ENCODE measurements around the gene PSME2. TPM values are rescaled to one million over a fixed set of nuclear protein-coding genes. Genes with fewer than 3 reads are reported as not detected.

PSME2 gene
- total RNA-seq, 1 experiment from 2014 or later = 210 TPM

Small RNAs within 50 kb of the gene (small RNA-seq; reads per million reads assigned to genes)
- gene AL136295.4 (not detected), gene IPO4 (not detected), gene IRF9 (not detected), gene RNA5SP383 (13.5 reads per million, percentile 90 among the genes with 10 or more reads in this experiment)

Other genes with a start within 250 kb of the PSME2 start
- gene DHRS4, start 192.8 kb downstream of the PSME2 start, total RNA-seq (2014; rRNA removed; shearing (Covaris generic)) = 40.2 and 48.0 TPM in 2 replicates
- gene DHRS4L2, start 157.7 kb downstream of the PSME2 start, total RNA-seq (2014; rRNA removed; shearing (Covaris generic)) = 20.4 and 23.5 TPM in 2 replicates
- 0.34 and 0.41 TPM in 2 replicates for gene CARMIL3, start 94.6 kb downstream of the PSME2 start, total RNA-seq (2014; rRNA removed; shearing (Covaris generic))
- gene CPNE6, start 75.0 kb downstream of the PSME2 start, total RNA-seq (2014; rRNA removed; shearing (Covaris generic)) = not detected in 2 replicates
- gene PCK2, start 52.3 kb downstream of the PSME2 start, total RNA-seq (2014; rRNA removed; shearing (Covaris generic)) = 50.4 and 54.3 TPM in 2 replicates
- gene DCAF11, start 31.8 kb downstream of the PSME2 start, total RNA-seq (2014; rRNA removed; shearing (Covaris generic)) = 53.4 and 55.0 TPM in 2 replicates
- 0.94 and 2.0 TPM in 2 replicates for gene NRL, start 31.7 kb downstream of the PSME2 start, total RNA-seq (2014; rRNA removed; shearing (Covaris generic))
- gene FITM1, start 16.0 kb downstream of the PSME2 start, total RNA-seq (2014; rRNA removed; shearing (Covaris generic)) = 0.37 TPM in 1 of 2 replicates, not detected in the other
- 156 and 194 TPM in 2 replicates for gene PSME1, start 10.4 kb downstream of the PSME2 start, total RNA-seq (2014; rRNA removed; shearing (Covaris generic))
- gene EMC9, start 5.0 kb downstream of the PSME2 start, total RNA-seq (2014; rRNA removed; shearing (Covaris generic)) = 23.3 and 33.3 TPM in 2 replicates
- gene RNF31, start 888 bp upstream of the PSME2 start, total RNA-seq (2014; rRNA removed; shearing (Covaris generic)) = 66.8 and 79.3 TPM in 2 replicates
- 9.2 and 18.5 TPM in 2 replicates for gene IRF9, start 14.7 kb upstream of the PSME2 start, total RNA-seq (2014; rRNA removed; shearing (Covaris generic))
- 1.2 and 3.3 TPM in 2 replicates for gene REC8, start 25.5 kb upstream of the PSME2 start, total RNA-seq (2014; rRNA removed; shearing (Covaris generic))
- 129 and 134 TPM in 2 replicates for gene IPO4, start 42.2 kb upstream of the PSME2 start, total RNA-seq (2014; rRNA removed; shearing (Covaris generic))
- 35.1 and 37.9 TPM in 2 replicates for gene TM9SF1, start 48.8 kb upstream of the PSME2 start, total RNA-seq (2014; rRNA removed; shearing (Covaris generic))
- not detected in 2 replicates for gene TSSK4, start 59.1 kb upstream of the PSME2 start, total RNA-seq (2014; rRNA removed; shearing (Covaris generic))
- 40.5 and 45.6 TPM in 2 replicates for gene CHMP4A, start 66.9 kb upstream of the PSME2 start, total RNA-seq (2014; rRNA removed; shearing (Covaris generic))
- 13.8 and 20.6 TPM in 2 replicates for gene MDP1, start 69.5 kb upstream of the PSME2 start, total RNA-seq (2014; rRNA removed; shearing (Covaris generic))
- 247 and 277 TPM in 2 replicates for gene NEDD8, start 85.8 kb upstream of the PSME2 start, total RNA-seq (2014; rRNA removed; shearing (Covaris generic))
- 57.2 and 66.8 TPM in 2 replicates for gene GMPR2, start 86.3 kb upstream of the PSME2 start, total RNA-seq (2014; rRNA removed; shearing (Covaris generic))
- gene TINF2, start 96.0 kb upstream of the PSME2 start, total RNA-seq (2014; rRNA removed; shearing (Covaris generic)) = 27.6 and 27.8 TPM in 2 replicates
- gene TGM1, start 116.6 kb upstream of the PSME2 start, total RNA-seq (2014; rRNA removed; shearing (Covaris generic)) = 0.49 and 1.1 TPM in 2 replicates
- 30.0 and 35.3 TPM in 2 replicates for gene RABGGTA, start 125.0 kb upstream of the PSME2 start, total RNA-seq (2014; rRNA removed; shearing (Covaris generic))
- gene DHRS1, start 153.2 kb upstream of the PSME2 start, total RNA-seq (2014; rRNA removed; shearing (Covaris generic)) = 7.5 and 8.2 TPM in 2 replicates
- 14.6 and 22.7 TPM in 2 replicates for gene NOP9, start 153.2 kb upstream of the PSME2 start, total RNA-seq (2014; rRNA removed; shearing (Covaris generic))
- gene CIDEB, start 161.4 kb upstream of the PSME2 start, total RNA-seq (2014; rRNA removed; shearing (Covaris generic)) = not detected in 2 replicates
- 11.0 and 14.6 TPM in 2 replicates for gene LTB4R2, start 163.5 kb upstream of the PSME2 start, total RNA-seq (2014; rRNA removed; shearing (Covaris generic))
- 10.5 and 15.5 TPM in 2 replicates for gene LTB4R, start 164.9 kb upstream of the PSME2 start, total RNA-seq (2014; rRNA removed; shearing (Covaris generic))
- not detected in 2 replicates for gene ADCY4, start 188.5 kb upstream of the PSME2 start, total RNA-seq (2014; rRNA removed; shearing (Covaris generic))
- gene RIPK3, start 193.4 kb upstream of the PSME2 start, total RNA-seq (2014; rRNA removed; shearing (Covaris generic)) = not detected in 2 replicates
- 8.6 and 12.2 TPM in 2 replicates for gene NFATC4, start 221.6 kb upstream of the PSME2 start, total RNA-seq (2014; rRNA removed; shearing (Covaris generic))